HepG2 (cell line): ENCODE results near the gene TUNAR. TPM values are rescaled to one million over a fixed set of nuclear protein-coding genes. Genes with fewer than 3 reads are reported as not detected.

Experiments
- ATAC-seq: fragments of 200-7000 bp; cut with Tn5 transposase; 3 replicates; pipeline ENCODE4 v1.9.1; 2020; ENCODE audit warnings: mild to moderate bottlenecking, moderate library complexity
- BruUV-seq: library from RNA; stranded (reverse); fragments of 400-500 nt; replicated peaks from 2 replicates; lab custom pipeline; 2021; lab: Mats Ljungman, UMichigan
- CTCF ChIA-PET: fragments of 300-600 bp; formaldehyde crosslinking; extraction: SDS; loops from one replicate; lab custom pipeline; 2021; ENCODE audit warnings: low total read pairs, inconsistent platforms, low intra/inter-chr PET ratio; lab: Yijun Ruan, JAX
- POLR2A ChIA-PET: fragments of 350-600 bp; sonication (Branson Sonifier 250); formaldehyde crosslinking; loops from one replicate; lab custom pipeline; 2020; ENCODE audit warnings: antibody characterized with exemption, inconsistent platforms; lab: Yijun Ruan, JAX
- DNase-seq: peaks from one replicate; pipeline ENCODE4 v3.0.0-alpha.2; 2015; ENCODE audit warnings: low spot score
- FAIRE-seq: peaks from 3 replicates; lab custom pipeline; 2011; peaks lifted over from hg19 to GRCh38; lab: Jason Lieb, UNC
- H2AFZ ChIP-seq: one replicate; pipeline ENCODE4 v1.6.1; 2011; ENCODE audit warnings: low read length, inconsistent platforms
- H3K27ac ChIP-seq: fragments of 300-600 bp; 3 replicates; pipeline ENCODE4 v1.8.0; 2011; ENCODE audit warnings: mixed run types, mild to moderate bottlenecking, mixed read lengths, low read length, inconsistent platforms; ENCODE audit not compliant: insufficient read depth; ENCODE audit errors: extremely low read length
- H3K27me3 ChIP-seq, 2 experiments: fragments of 200-600 bp in 1 of 2; 2 replicates in 1 of 2; 3 replicates in 1 of 2; pipeline versions ENCODE4 v1.6.0 to v1.8.0; 2011; ENCODE audit warnings: low read length in 2 of 2, mild to moderate bottlenecking in 2 of 2, moderate library complexity in 2 of 2, inconsistent platforms in 1 of 2; ENCODE audit not compliant: insufficient read depth in 2 of 2, control insufficient read depth in 1 of 2
- H3K36me3 ChIP-seq, 2 experiments: fragments of 200-600 bp in 1 of 2; replicated peaks in 1 of 2; 2 replicates in 1 of 2; 3 replicates in 1 of 2; pipeline versions ENCODE4 v1.5.1 to v1.8.0; 2011; ENCODE audit warnings: low read length in 2 of 2, inconsistent platforms in 1 of 2; ENCODE audit not compliant: insufficient read depth in 2 of 2, control insufficient read depth in 1 of 2
- H3K4me1 ChIP-seq: 2 replicates; pipeline ENCODE4 v1.5.1; 2012; ENCODE audit warnings: low read length, inconsistent platforms; ENCODE audit not compliant: insufficient read depth
- H3K4me2 ChIP-seq: 2 replicates; pipeline ENCODE4 v1.6.0; 2011; ENCODE audit warnings: low read depth, low read length, inconsistent platforms
- H3K4me3 ChIP-seq, 3 experiments: fragments of 200-600 bp in 1 of 3; sonication (generic), shearing (Covaris generic) in 1 of 3; replicated peaks in 1 of 3; 2 replicates each; pipeline ENCODE4 v1.5.1; 2011 to 2016; ENCODE audit warnings: low read length in 3 of 3, inconsistent platforms in 2 of 3, low read depth in 2 of 3, mild to moderate bottlenecking in 2 of 3, control low read depth in 1 of 3, mixed read lengths in 1 of 3; ENCODE audit not compliant: insufficient read depth in 1 of 3
- H3K79me2 ChIP-seq: one replicate; pipeline ENCODE4 v1.6.1; 2011; ENCODE audit warnings: low read length, inconsistent platforms; ENCODE audit not compliant: insufficient read depth
- H3K9ac ChIP-seq: 2 replicates; pipeline ENCODE4 v1.6.0; 2011; ENCODE audit warnings: mild to moderate bottlenecking, low read depth, low read length, inconsistent platforms; ENCODE audit not compliant: insufficient read depth
- H3K9me3 ChIP-seq: 2 replicates; pipeline ENCODE4 v1.5.1; 2012; ENCODE audit warnings: mild to moderate bottlenecking, low read length
- H4K20me1 ChIP-seq: 2 replicates; pipeline ENCODE4 v1.6.0; 2011; ENCODE audit warnings: inconsistent platforms, mild to moderate bottlenecking, low read length, moderate library complexity; ENCODE audit not compliant: insufficient read depth
- ADNP ChIP-seq: sonication (generic); formaldehyde crosslinking; IDR thresholded peaks from 2 replicates; pipeline ENCODE4 v1.4.0; 2020; ENCODE audit warnings: missing genetic modification reagents
- BCL6 ChIP-seq: IDR thresholded peaks from 2 replicates; pipeline ENCODE4 v1.6.1; 2016; ENCODE audit warnings: missing genetic modification reagents, missing compliant biosample characterization
- BHLHE40 ChIP-seq: IDR thresholded peaks from 2 replicates; pipeline ENCODE4 v1.6.1; 2011; ENCODE audit warnings: low read length, improper control_type of control experiment
- EZH2 ChIP-seq: conservative IDR thresholded peaks from 2 replicates; pipeline ENCODE4 v1.6.1; 2012; ENCODE audit warnings: mild to moderate bottlenecking, low read depth, low read length, moderate library complexity
- FOXP1 ChIP-seq, 2 experiments: fragments of 450-650 bp in 1 of 2; IDR thresholded peaks; 2 replicates each; pipeline ENCODE4 v1.6.1; 2017 to 2018; ENCODE audit warnings: antibody characterized with exemption in 1 of 2
- SMAD3 ChIP-seq: sonication (generic); formaldehyde crosslinking; IDR thresholded peaks from 2 replicates; pipeline ENCODE4 v1.4.0; 2020; ENCODE audit warnings: missing genetic modification reagents
- SNAPC2 ChIP-seq: sonication (generic); formaldehyde crosslinking; IDR thresholded peaks from 2 replicates; pipeline ENCODE4 v1.8.1; 2022; ENCODE audit warnings: mild to moderate bottlenecking, missing genetic modification reagents
- SP1 ChIP-seq, 2 experiments: fragments of 450-650 bp in 1 of 2; sonication (generic) in 1 of 2; formaldehyde crosslinking in 1 of 2; IDR thresholded peaks; 2 replicates each; pipeline versions ENCODE4 v1.4.0 to v1.6.1; 2016 to 2020; ENCODE audit warnings: missing genetic modification reagents in 1 of 2
- SRY ChIP-seq: sonication (generic); formaldehyde crosslinking; IDR thresholded peaks from 2 replicates; pipeline ENCODE4 v1.8.0; 2022; ENCODE audit warnings: mild to moderate bottlenecking, missing genetic modification reagents
- SUZ12 ChIP-seq: fragments of 150-350 bp; IDR thresholded peaks from 2 replicates; pipeline ENCODE4 v1.6.1; 2014; ENCODE audit warnings: low read depth, low read length
- TBL1XR1 ChIP-seq: fragments of 150-350 bp; IDR thresholded peaks from 2 replicates; pipeline ENCODE4 v1.6.1; 2014; ENCODE audit warnings: borderline replicate concordance, low read length; ENCODE audit not compliant: partially characterized antibody
- ZNF20 ChIP-seq: sonication (generic); formaldehyde crosslinking; IDR thresholded peaks from 2 replicates; pipeline ENCODE4 v1.4.0; 2020; ENCODE audit warnings: mild to moderate bottlenecking, moderate library complexity, missing genetic modification reagents
- WGBS: methylation state at CpG from one replicate; pipeline ENCODE4 v1.1.6; 2017; ENCODE audit warnings: low lambda C conversion rate; 5-methylcytosine and 5-hydroxymethylcytosine counted together
- in situ Hi-C: cut with HindIII; loops from 2 replicates; pipeline ENCODE4 v1.10.0; 2017; ENCODE audit warnings: low pct_unique_long_range_greater_than_20kb; ENCODE audit not compliant: extremely low pct_ligation_motif_present
- intact Hi-C: fragments of 100-400 bp; cut with micrococcal nuclease; formaldehyde crosslinking; loops from one replicate; pipeline ENCODE4 v1.10.0; 2022; ENCODE audit not compliant: unreplicated experiment
- polyA plus RNA-seq, 8 experiments: library from polyadenylated mRNA; depleted of rRNA in 3 of 8; stranded (reverse) in 7 of 8; unstranded in 1 of 8; fragments of >200 nt; fragmentation: Illumina TruSeq in 4 of 8; extraction: Trizol in 4 of 8; gene quantifications; 2 replicates each; pipeline versions ENCODE4 v1.2.1 to v1.2.3, GENCODE V29; 2011 to 2016; ENCODE audit warnings: low read depth in 4 of 8, missing spikeins in 1 of 8, mixed read lengths in 1 of 8; ENCODE audit not compliant: insufficient read depth in 1 of 8
- total RNA-seq, 5 experiments: library from RNA; depleted of rRNA; stranded (reverse); fragments of >200 nt; fragmentation: Illumina TruSeq; extraction: Trizol; gene quantifications; 2 replicates each; pipeline ENCODE4 v1.2.3, GENCODE V29; 2016; ENCODE audit warnings: low read depth in 1 of 5
- TF ChIP-seq, protein P1 (sequence below), 2 experiments: sonication (generic) in 1 of 2; formaldehyde crosslinking in 1 of 2; IDR thresholded peaks; 2 replicates each; pipeline versions ENCODE4 v1.5.1 to v1.6.1; 2011 to 2020; ENCODE audit warnings: borderline replicate concordance in 1 of 2, low read depth in 1 of 2, low read length in 1 of 2, mild to moderate bottlenecking in 1 of 2, missing genetic modification reagents in 1 of 2, moderate library complexity in 1 of 2
- TF ChIP-seq, protein P2 (sequence below): sonication (generic); formaldehyde crosslinking; IDR thresholded peaks from 2 replicates; pipeline ENCODE4 v1.9.0; 2021; ENCODE audit warnings: missing genetic modification reagents, borderline replicate concordance
- TF ChIP-seq, protein P3 (sequence below), 2 experiments: IDR thresholded peaks; 2 replicates each; pipeline ENCODE4 v1.6.1; 2011 to 2012; ENCODE audit warnings: low read length in 2 of 2, borderline replicate concordance in 1 of 2, low read depth in 1 of 2, mild to moderate bottlenecking in 1 of 2, moderate library complexity in 1 of 2
- TF ChIP-seq, protein P4 (sequence below): sonication (generic); formaldehyde crosslinking; IDR thresholded peaks from 2 replicates; pipeline ENCODE4 v1.8.1; 2023; ENCODE audit warnings: missing genetic modification reagents, inconsistent platforms, borderline replicate concordance

The TUNAR gene
- total and polyA plus RNA-seq, 2 of the 13 experiments (the other 11 are each of a cell fraction or from before 2014, with no cell fraction given): not detected

DNA sequence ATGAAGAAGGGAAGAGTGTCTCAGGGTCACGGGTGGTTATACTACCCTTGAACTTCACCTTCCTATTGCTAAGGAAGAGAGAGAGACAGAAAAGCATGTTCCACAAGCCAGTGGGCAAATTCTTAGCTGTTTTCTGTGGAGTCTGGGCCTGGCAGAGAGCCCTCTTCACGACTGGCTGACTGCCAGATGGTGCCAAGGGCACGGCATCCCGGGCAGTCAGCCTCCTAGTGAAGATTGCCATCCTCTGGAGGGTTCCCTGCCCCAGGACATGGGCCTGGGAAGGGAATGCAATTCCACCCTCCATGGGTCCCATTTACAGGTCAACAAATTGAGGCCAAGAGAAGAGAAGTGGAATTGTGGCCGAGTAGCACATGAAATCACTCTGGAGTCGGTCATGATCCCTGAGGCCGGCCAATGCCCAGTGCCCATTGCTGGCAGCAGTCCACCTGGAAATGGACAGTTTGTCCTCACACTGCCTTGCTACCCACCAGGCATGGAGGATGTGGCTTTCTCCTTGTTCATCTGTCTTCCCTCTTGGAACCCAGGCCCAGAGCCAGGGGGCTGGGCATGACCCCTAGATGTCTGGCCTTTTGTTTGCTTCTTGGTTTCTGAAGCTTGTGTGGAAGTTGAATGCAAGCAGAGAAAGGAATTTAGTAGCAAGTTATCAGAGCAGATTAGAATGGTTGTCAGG is 9.9 kb downstream of the TUNAR start:
- Histone ChIP-seq H2AFZ (no peak overlapping the region), H3K79me2 (no peaks in the 10 kb centered on the region), H3K4me2 (no peak overlapping the region), H3K36me3 (no peaks in the 10 kb centered on the region), H3K4me1 (no peaks in the 10 kb centered on the region), H3K27ac (no peak overlapping the region), H3K27me3 (peaks cover 1 to 36% of the 10 kb centered on the region in 2 experiments; a peak in 3 of 5 replicates), H3K4me3 (no peak overlapping the region), H4K20me1 (no peaks in the 10 kb centered on the region), H3K9ac (no peak overlapping the region), H3K9me3 (no peaks in the 10 kb centered on the region)
- TF ChIP-seq SRY (CRISPR knock-in tag): no peak
- TF ChIP-seq, protein P1, sequence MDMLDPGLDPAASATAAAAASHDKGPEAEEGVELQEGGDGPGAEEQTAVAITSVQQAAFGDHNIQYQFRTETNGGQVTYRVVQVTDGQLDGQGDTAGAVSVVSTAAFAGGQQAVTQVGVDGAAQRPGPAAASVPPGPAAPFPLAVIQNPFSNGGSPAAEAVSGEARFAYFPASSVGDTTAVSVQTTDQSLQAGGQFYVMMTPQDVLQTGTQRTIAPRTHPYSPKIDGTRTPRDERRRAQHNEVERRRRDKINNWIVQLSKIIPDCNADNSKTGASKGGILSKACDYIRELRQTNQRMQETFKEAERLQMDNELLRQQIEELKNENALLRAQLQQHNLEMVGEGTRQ (IDR thresholded peaks at IDR 0.05; ENCODE audit: low read depth, low read length): no peak
- TF ChIP-seq, protein P1 (CRISPR knock-in tag; IDR thresholded peaks at IDR 0.05; ENCODE audit: borderline replicate concordance): no peak
- no peak for TF ChIP-seq SP1 (IDR thresholded peaks at IDR 0.05)
- no peak for TF ChIP-seq SP1 (CRISPR knock-in tag; IDR thresholded peaks at IDR 0.05)
- TF ChIP-seq BCL6 (CRISPR knock-in tag): no peak
- TF ChIP-seq, protein P2, sequence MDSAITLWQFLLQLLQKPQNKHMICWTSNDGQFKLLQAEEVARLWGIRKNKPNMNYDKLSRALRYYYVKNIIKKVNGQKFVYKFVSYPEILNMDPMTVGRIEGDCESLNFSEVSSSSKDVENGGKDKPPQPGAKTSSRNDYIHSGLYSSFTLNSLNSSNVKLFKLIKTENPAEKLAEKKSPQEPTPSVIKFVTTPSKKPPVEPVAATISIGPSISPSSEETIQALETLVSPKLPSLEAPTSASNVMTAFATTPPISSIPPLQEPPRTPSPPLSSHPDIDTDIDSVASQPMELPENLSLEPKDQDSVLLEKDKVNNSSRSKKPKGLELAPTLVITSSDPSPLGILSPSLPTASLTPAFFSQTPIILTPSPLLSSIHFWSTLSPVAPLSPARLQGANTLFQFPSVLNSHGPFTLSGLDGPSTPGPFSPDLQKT (CRISPR knock-in tag): no peak
- TF ChIP-seq BHLHE40: no peak
- TF ChIP-seq, protein P3, sequence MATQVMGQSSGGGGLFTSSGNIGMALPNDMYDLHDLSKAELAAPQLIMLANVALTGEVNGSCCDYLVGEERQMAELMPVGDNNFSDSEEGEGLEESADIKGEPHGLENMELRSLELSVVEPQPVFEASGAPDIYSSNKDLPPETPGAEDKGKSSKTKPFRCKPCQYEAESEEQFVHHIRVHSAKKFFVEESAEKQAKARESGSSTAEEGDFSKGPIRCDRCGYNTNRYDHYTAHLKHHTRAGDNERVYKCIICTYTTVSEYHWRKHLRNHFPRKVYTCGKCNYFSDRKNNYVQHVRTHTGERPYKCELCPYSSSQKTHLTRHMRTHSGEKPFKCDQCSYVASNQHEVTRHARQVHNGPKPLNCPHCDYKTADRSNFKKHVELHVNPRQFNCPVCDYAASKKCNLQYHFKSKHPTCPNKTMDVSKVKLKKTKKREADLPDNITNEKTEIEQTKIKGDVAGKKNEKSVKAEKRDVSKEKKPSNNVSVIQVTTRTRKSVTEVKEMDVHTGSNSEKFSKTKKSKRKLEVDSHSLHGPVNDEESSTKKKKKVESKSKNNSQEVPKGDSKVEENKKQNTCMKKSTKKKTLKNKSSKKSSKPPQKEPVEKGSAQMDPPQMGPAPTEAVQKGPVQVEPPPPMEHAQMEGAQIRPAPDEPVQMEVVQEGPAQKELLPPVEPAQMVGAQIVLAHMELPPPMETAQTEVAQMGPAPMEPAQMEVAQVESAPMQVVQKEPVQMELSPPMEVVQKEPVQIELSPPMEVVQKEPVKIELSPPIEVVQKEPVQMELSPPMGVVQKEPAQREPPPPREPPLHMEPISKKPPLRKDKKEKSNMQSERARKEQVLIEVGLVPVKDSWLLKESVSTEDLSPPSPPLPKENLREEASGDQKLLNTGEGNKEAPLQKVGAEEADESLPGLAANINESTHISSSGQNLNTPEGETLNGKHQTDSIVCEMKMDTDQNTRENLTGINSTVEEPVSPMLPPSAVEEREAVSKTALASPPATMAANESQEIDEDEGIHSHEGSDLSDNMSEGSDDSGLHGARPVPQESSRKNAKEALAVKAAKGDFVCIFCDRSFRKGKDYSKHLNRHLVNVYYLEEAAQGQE (IDR thresholded peaks at IDR 0.05; ENCODE audit: borderline replicate concordance in 1 of 2, low read depth in 1 of 2, low read length in 2 of 2): no peak
- no peak for TF ChIP-seq SUZ12
- TF ChIP-seq ZNF20 (CRISPR knock-in tag): no peak
- TF ChIP-seq, protein P4, sequence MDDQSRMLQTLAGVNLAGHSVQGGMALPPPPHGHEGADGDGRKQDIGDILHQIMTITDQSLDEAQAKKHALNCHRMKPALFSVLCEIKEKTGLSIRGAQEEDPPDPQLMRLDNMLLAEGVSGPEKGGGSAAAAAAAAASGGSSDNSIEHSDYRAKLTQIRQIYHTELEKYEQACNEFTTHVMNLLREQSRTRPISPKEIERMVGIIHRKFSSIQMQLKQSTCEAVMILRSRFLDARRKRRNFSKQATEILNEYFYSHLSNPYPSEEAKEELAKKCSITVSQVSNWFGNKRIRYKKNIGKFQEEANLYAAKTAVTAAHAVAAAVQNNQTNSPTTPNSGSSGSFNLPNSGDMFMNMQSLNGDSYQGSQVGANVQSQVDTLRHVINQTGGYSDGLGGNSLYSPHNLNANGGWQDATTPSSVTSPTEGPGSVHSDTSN (CRISPR knock-in tag): no peak
- no peak for TF ChIP-seq SMAD3
- no peak for TF ChIP-seq ADNP (CRISPR knock-in tag)
- TF ChIP-seq EZH2: no peak
- TF ChIP-seq SNAPC2: no peak
- no peak for TF ChIP-seq FOXP1 (IDR thresholded peaks at IDR 0.05)
- no peak for TF ChIP-seq FOXP1 (CRISPR knock-in tag; IDR thresholded peaks at IDR 0.05)
- no peak for TF ChIP-seq TBL1XR1
- DNase-seq (no peak), ATAC-seq (no peak), FAIRE-seq (no peak)
- ChIA-PET POLR2A (no interaction called here), CTCF (no interaction called here)
- 0% methylated on average over 2 of the region's 7 CpGs for WGBS
- intact Hi-C loops: no loop called here
- in situ Hi-C loops: no loop called here
- BruUV-seq: no TSS peak
